ENCODE data around the gene RNF212B. TPM values are rescaled to one million over a fixed set of nuclear protein-coding genes. Genes with fewer than 3 reads are reported as not detected.
A peak's percentile ranks its signal among the peaks of the same experiment; 100 is the strongest.

RNF212B gene
- total RNA-seq, 6 experiments from 2014 or later: 0.49 TPM; not detected in 5

DNA sequence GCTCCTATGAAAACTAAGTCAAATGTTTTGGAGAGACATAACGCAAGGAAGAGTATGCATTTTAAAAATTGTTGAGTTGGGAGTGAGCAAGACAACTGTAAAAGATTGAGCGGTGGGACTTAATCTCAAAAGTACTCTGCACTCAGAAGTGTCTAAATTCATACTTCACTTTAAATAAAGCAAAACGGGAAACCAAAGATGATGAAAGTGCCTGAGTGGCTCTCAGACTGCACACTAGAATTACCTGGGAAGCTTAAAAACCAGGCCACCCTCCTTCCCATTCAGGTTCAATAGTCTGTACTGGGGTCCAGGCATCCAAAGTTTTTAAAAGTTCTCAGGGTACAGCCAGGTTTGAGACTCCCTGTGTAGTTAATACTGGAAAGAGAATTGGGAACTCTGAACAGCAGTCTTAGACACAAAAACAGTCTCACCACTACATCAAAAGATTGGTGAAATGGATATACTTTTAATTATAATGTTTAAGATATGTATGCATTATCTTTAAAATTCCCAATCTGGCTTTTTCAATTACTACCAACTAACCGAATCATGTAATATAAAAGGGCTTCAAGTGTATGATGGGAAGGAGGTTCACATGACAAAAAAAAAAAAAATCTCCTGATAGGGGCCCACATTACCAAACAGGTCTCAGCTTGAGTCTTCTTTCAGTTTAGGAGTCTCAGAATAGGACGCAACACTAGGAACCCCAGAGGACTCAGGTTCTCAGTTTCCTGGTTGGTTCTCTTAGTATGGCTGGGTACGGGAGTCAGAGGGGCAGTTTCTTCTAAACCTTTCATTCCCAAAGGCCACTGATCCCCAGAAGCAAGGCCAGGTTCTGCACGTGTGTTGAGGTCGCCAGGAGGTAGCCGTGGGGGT is 47.2 kb downstream of the RNF212B start:
- no peaks in the 10 kb centered on the region for H3K9me3 ChIP-seq
- peak in 2 of 4 donors; percentile 1 to 4 for ATAC-seq
- H3K27ac ChIP-seq: peak overlapping the region; percentile 93 to 95 (median 94)
- 29% methylated on average over 8 of the region's 9 CpGs for WGBS (ENCODE audit: insufficient coverage, low coverage, low lambda C conversion rate, missing lambda C conversion rate)
- H3K4me3 ChIP-seq: peak overlapping the region; percentile 83 to 89 (median 83)
- H3K36me3 ChIP-seq: no peaks in the 10 kb centered on the region
- H3K4me1 ChIP-seq: peaks cover 0 to 18% (median 3%) of the 10 kb centered on the region in 4 donors
- DNase-seq: no peak
- no peaks in the 10 kb centered on the region for H3K27me3 ChIP-seq
- no peak for TF ChIP-seq POLR2A (IDR thresholded peaks at IDR 0.05)
- TF ChIP-seq, protein P1, sequence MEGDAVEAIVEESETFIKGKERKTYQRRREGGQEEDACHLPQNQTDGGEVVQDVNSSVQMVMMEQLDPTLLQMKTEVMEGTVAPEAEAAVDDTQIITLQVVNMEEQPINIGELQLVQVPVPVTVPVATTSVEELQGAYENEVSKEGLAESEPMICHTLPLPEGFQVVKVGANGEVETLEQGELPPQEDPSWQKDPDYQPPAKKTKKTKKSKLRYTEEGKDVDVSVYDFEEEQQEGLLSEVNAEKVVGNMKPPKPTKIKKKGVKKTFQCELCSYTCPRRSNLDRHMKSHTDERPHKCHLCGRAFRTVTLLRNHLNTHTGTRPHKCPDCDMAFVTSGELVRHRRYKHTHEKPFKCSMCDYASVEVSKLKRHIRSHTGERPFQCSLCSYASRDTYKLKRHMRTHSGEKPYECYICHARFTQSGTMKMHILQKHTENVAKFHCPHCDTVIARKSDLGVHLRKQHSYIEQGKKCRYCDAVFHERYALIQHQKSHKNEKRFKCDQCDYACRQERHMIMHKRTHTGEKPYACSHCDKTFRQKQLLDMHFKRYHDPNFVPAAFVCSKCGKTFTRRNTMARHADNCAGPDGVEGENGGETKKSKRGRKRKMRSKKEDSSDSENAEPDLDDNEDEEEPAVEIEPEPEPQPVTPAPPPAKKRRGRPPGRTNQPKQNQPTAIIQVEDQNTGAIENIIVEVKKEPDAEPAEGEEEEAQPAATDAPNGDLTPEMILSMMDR (IDR thresholded peaks at IDR 0.05): no peak
- intact Hi-C loops (cut with DNase I): no loop called here

DNA sequence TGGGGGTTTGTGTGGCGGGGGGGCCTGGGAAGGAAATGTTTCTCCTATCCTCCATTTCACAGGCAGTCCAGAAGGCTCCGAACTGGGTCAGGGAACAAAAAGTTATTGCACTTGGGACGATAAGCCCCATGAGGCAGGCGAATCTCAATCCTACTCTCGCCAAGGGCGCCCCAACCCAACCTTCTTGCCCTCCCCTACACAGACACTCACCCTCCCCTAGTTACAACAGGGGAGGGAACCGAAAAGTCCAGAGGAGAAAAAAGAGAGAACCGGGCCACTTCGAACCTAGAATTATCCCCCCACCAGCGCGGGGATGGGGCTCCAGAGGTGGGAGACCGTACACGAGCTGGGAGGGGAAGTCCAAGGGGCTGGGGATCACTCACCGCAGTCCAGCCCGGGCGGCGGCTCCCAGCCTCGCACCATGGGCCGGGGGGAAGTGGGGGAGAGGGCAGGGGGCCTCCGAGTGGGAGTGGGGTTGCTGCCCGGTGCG is 47.8 kb downstream of the RNF212B start:
- peak in 1 of 3 donors; percentile 47 for DNase-seq
- intact Hi-C loops (cut with DNase I): no loop called here

DNA sequence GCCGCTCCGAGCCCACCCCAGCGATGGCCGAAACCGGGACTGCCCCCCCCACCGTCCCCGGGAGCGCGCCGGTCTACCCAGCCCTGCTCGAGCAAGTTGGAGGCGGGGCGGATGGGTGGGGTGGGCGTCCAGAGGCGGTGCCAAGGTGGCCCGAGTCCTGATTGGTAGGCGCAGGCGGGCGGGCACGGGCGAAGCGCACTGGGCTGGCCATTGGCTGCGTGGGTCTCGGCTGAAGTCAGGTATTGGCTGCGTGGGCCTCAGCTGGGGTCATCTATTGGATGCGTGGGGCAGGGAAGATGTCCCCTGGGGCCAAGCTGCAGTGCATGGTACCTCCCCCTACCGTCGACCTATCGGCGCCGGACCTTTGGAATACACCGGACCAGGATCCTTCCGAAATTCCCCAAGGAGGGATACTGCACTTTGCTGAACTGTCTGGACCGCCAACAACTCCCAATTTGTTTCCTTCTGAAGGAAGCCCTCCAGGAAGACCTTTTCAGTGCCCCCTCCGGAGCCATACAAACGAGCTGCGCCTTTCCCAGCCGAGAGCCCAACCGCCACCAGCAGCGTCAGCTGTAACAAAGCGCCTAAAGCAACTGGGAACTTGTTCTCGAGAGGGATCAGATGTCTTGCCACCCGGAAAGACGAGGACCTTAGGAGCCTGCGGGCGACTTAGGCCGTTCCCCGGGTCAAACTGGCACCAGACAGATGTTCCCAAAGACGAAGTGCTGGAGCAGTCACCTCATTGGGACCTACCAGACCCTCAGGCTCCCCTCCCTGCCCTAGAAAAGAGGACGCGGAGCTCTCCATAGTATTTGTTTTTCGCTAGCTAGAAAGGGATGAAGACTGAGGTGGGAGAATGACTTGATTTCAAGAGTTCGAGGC is 48.5 kb downstream of the RNF212B start, which contains the start of gene HOMEZ:
HOMEZ (minus strand) TSS at position 113 of the 882 bp plus-strand sequence. CDS start 180 bp downstream, outside the sequence.
- intact Hi-C loops (cut with DNase I): no loop called here
- H3K9me3 ChIP-seq: no peaks in the 10 kb centered on the region
- DNase-seq (peak; percentile 99), ATAC-seq (peak; percentile 98 to 99 (median 98))
- H3K27me3 ChIP-seq: no peaks in the 10 kb centered on the region
- TF ChIP-seq, protein P1 (IDR thresholded peaks at IDR 0.05): peak in 3 of 4 donors; percentile 16 to 41 (median 31)
- peak; percentile 70 for TF ChIP-seq POLR2A (IDR thresholded peaks at IDR 0.05)
- under 1% methylated on average over 13 of the region's 53 CpGs for WGBS (ENCODE audit: insufficient coverage, low coverage, low lambda C conversion rate, missing lambda C conversion rate)
- no peaks in the 10 kb centered on the region for H3K36me3 ChIP-seq
- H3K4me3 ChIP-seq: peak within 1 kb of the TSS; percentile 83 to 89 (median 83)
- H3K4me1 ChIP-seq: peaks cover 0 to 18% (median 3%) of the 10 kb centered on the region in 4 donors
- peak within 1 kb of the TSS; percentile 94 to 95 (median 94) for H3K27ac ChIP-seq

More for the DNA sequence above, 47.8 kb downstream of the RNF212B start:
- H3K9me3 ChIP-seq: no peaks in the 10 kb centered on the region
- peaks cover 0 to 18% (median 3%) of the 10 kb centered on the region in 4 donors for H3K4me1 ChIP-seq
- peak; percentile 27 to 41 (median 37) for ATAC-seq
- no peaks in the 10 kb centered on the region for H3K36me3 ChIP-seq
- TF ChIP-seq, protein P1 (IDR thresholded peaks at IDR 0.05): no peak
- no peak for TF ChIP-seq POLR2A (IDR thresholded peaks at IDR 0.05)
- peak overlapping the region; percentile 93 to 95 (median 94) for H3K27ac ChIP-seq
- no peaks in the 10 kb centered on the region for H3K27me3 ChIP-seq
- WGBS (ENCODE audit: insufficient coverage, low coverage, low lambda C conversion rate, missing lambda C conversion rate): 0% methylated on average over 2 of the region's 22 CpGs
- H3K4me3 ChIP-seq: peak overlapping the region; percentile 83 to 89 (median 83)

DNA sequence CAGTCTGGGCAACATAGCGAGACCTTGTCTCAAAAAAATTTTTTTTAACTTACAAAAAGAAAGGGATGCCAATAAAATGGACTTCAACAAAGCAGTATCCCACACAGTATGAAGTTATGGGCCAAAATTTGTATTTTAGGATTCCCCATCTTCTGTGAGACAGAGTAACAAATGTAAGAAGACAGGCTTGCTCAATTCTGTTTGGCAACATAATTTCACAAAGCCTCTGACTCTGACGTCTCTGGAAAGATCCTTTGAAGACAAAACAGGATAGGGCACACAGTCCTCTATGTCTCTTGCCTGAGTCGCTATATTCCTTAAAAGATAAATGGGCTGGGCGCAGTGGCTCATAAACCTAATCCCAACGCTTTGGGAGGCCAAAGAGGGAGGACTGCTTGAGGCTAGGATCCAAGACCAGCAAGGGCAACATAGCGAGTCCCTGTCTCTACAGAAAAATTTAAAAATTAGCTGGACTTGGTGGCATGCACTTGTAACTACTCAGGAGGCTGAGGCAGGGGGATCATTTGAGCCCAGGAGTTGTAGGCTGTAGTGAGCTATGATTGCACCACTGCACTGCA is 49.3 kb downstream of the RNF212B start:
- ATAC-seq (no peak), DNase-seq (no peak)
- Histone ChIP-seq H3K27ac (peak overlapping the region; percentile 91 to 94 (median 94)), H3K36me3 (no peaks in the 10 kb centered on the region), H3K4me3 (peak overlapping the region; percentile 83 to 89 (median 83)), H3K27me3 (no peaks in the 10 kb centered on the region), H3K9me3 (no peaks in the 10 kb centered on the region), H3K4me1 (peaks cover 0 to 18% (median 3%) of the 10 kb centered on the region in 4 donors)
- intact Hi-C loops (cut with DNase I): no loop called here
- WGBS (ENCODE audit: insufficient coverage, low coverage, low lambda C conversion rate, missing lambda C conversion rate): 60% methylated on average over 6 of the region's 6 CpGs
- TF ChIP-seq, protein P1 (IDR thresholded peaks at IDR 0.05): no peak
- TF ChIP-seq POLR2A (IDR thresholded peaks at IDR 0.05): no peak
